GM19452 (cell line): ENCODE results near the gene CDC42BPB.
"Not testable (repeated sequence)": the region's sequence is repeated elsewhere in the genome, so short reads cannot be mapped to it uniquely, and the experiment has no call there.

Experiments used
- ATAC-seq: cut with Tn5 transposase; IDR thresholded peaks from one replicate; pipeline ENCODE4 v1.9.1; 2021; ENCODE audit not compliant: unreplicated experiment

Gene CDC42BPB

GRCh38 chr14:102903248-102903888 lies 154.0 kb downstream of the CDC42BPB start:
- ATAC-seq = no peak

GRCh38 chr14:102902523-102903247 lies 154.7 kb downstream of the CDC42BPB start:
- no peak for ATAC-seq

- no peak for ATAC-seq
These were observed 155.3 kb downstream of the CDC42BPB start for GRCh38 chr14:102902086-102902485.

- peak; percentile 71 for ATAC-seq
These were observed 155.7 kb downstream of the CDC42BPB start for GRCh38 chr14:102901633-102902032.

GRCh38 chr14:102900631-102901571 lies 156.4 kb downstream of the CDC42BPB start:
- ATAC-seq = peak; percentile 62

- no peak for ATAC-seq
These were observed 157.8 kb downstream of the CDC42BPB start for GRCh38 chr14:102899516-102899900.

GRCh38 chr14:102898776-102899515 lies 158.4 kb downstream of the CDC42BPB start:
- no peak for ATAC-seq

GRCh38 chr14:102898298-102898697 lies 159.1 kb downstream of the CDC42BPB start:
- no peak for ATAC-seq

GRCh38 chr14:102897299-102898027 lies 159.9 kb downstream of the CDC42BPB start:
- no peak for ATAC-seq

GRCh38 chr14:102896735-102897134 lies 160.6 kb downstream of the CDC42BPB start:
- not testable (repeated sequence) for ATAC-seq

GRCh38 chr14:102893452-102893851 lies 163.9 kb downstream of the CDC42BPB start:
- ATAC-seq = no peak

GRCh38 chr14:102892651-102893050 lies 164.7 kb downstream of the CDC42BPB start:
- no peak for ATAC-seq

GRCh38 chr14:102891556-102891955 lies 165.8 kb downstream of the CDC42BPB start:
- no peak for ATAC-seq

- no peak for ATAC-seq
These were observed 166.2 kb downstream of the CDC42BPB start for GRCh38 chr14:102891111-102891510.

- no peak for ATAC-seq
These were observed 167.7 kb downstream of the CDC42BPB start for GRCh38 chr14:102889615-102890014.

GRCh38 chr14:102888748-102889147 lies 168.6 kb downstream of the CDC42BPB start:
- ATAC-seq = no peak

GRCh38 chr14:102885737-102886447 lies 171.5 kb downstream of the CDC42BPB start:
- no peak for ATAC-seq

GRCh38 chr14:102883554-102883953 lies 173.8 kb downstream of the CDC42BPB start:
- no peak for ATAC-seq

- ATAC-seq = no peak
These were observed 174.2 kb downstream of the CDC42BPB start for GRCh38 chr14:102883089-102883541.
